ENCODE measurements around the gene ARHGEF5. TPM values are rescaled to one million over a fixed set of nuclear protein-coding genes. Genes with fewer than 3 reads are reported as not detected.

ARHGEF5 gene
- total RNA-seq, 1 donor: 3.2 TPM

DNA sequence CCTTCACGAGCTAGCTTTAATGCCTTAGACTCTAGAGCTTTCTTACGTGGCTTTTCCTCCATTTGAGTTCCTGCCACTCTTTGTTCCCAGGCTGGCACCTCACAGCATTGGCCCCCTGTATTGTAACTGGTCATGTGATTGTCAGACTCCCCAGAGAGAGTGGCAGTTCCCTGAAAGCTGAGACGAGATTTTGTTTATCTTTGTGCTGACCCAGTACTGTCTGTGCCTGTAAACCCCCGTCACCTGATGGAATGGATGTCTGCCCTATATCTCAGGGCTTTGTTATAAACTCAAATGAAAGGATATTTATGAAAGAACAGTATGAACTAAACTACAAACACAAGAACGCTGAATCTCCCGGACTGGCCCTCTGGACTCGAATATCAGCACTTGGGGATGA is 35.3 kb downstream of the ARHGEF5 start:
- DNase-seq (ENCODE audit: low read depth): no peak
- no peak overlapping the region for H3K4me3 ChIP-seq (ENCODE audit: low read depth, low read length)
- TF ChIP-seq, protein P1, sequence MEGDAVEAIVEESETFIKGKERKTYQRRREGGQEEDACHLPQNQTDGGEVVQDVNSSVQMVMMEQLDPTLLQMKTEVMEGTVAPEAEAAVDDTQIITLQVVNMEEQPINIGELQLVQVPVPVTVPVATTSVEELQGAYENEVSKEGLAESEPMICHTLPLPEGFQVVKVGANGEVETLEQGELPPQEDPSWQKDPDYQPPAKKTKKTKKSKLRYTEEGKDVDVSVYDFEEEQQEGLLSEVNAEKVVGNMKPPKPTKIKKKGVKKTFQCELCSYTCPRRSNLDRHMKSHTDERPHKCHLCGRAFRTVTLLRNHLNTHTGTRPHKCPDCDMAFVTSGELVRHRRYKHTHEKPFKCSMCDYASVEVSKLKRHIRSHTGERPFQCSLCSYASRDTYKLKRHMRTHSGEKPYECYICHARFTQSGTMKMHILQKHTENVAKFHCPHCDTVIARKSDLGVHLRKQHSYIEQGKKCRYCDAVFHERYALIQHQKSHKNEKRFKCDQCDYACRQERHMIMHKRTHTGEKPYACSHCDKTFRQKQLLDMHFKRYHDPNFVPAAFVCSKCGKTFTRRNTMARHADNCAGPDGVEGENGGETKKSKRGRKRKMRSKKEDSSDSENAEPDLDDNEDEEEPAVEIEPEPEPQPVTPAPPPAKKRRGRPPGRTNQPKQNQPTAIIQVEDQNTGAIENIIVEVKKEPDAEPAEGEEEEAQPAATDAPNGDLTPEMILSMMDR (IDR thresholded peaks at IDR 0.05; ENCODE audit: insufficient read depth, low read length): no peak

DNA sequence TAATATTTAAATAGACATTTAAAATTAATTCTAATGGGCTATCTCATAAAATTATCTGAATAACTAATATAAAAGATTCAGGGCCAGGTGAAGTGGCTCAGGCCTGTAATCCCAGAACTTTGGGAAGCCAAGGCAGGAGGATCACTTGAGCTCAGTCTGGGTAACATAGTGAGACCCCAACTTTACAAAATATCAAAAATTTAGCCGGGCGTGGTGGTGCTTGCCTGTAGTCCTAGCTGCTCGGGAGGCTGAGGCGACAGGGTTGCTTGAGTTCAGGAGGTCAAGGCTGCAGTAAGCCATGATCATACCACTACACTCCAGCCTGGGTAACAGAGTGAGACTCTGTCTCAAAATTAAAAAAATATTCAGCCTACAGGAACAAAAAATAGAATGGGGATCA is 35.8 kb downstream of the ARHGEF5 start:
- no peak overlapping the region for H3K4me3 ChIP-seq (ENCODE audit: low read depth, low read length)
- no peak for DNase-seq (ENCODE audit: low read depth)
- TF ChIP-seq, protein P1 (IDR thresholded peaks at IDR 0.05; ENCODE audit: insufficient read depth, low read length): no peak

DNA sequence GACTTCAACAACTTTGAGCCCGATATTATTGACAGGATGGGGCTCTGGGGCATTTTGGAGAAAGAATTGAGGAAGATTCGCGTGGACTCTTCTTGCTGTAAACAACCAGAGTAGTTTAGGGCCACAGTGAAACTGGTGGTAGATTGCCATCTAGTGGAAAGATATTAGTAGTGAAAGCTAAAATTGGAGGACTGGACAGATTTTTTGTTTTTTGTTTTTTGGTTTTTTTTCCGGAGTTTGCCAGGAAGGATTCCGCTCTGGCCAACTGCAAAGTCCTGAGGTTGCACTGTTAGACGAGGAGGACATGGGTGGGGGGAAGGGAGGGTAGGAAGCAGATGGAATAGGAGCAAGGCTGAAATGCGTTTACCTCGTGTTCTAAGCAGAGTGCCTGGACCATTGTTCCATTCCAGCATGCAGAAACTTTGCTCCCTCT is 36.6 kb downstream of the ARHGEF5 start:
- DNase-seq (ENCODE audit: low read depth): peak; percentile 78
- H3K4me3 ChIP-seq (ENCODE audit: low read depth, low read length): peak overlapping the region; percentile 34
- TF ChIP-seq, protein P1 (IDR thresholded peaks at IDR 0.05; ENCODE audit: insufficient read depth, low read length): peak; percentile 70

DNA sequence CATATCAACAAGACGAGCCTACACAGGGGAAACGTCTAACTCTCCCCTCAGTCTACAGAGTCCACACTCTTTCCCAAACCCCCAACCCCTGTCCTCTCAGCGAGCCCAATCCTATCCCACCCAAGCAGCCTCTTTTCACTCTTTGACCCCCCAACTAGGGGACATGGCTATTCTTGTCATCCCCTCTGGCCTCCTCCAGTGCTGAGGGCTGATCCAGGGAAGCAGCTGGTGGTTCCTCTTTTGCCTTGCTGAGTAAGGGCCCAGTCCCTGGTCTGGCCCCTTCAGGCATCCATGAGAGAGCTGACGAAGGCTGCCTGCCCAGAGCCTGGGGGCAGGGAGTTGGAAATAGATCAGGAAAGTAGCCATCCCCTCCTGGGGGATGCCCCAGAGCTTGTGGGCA is 41.9 kb downstream of the ARHGEF5 start:
- no peak overlapping the region for H3K4me3 ChIP-seq (ENCODE audit: low read depth, low read length)
- no peak for DNase-seq (ENCODE audit: low read depth)
- TF ChIP-seq, protein P1 (IDR thresholded peaks at IDR 0.05; ENCODE audit: insufficient read depth, low read length): no peak

DNA sequence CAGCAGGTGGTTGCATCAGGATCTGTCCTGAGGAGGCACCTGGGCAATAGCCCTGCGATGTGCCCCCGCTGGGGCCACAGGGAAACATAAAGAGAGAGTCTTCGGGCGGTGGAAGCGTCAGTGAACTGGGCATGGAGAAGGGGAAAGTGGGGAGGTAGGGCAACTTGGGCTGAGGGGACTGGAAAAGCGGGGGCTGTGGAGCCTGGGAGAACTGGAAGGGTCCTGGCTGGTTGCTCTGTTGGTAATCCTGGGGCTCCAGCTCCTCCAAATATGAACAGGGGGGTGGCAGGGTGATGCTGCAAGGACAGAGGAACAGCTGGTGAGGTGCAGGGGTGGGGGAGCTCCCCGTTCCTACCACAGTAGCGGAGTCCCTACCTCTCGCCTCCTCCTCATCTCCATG is 43.1 kb downstream of the ARHGEF5 start:
- DNase-seq (ENCODE audit: low read depth): no peak
- H3K4me3 ChIP-seq (ENCODE audit: low read depth, low read length): no peak overlapping the region

DNA sequence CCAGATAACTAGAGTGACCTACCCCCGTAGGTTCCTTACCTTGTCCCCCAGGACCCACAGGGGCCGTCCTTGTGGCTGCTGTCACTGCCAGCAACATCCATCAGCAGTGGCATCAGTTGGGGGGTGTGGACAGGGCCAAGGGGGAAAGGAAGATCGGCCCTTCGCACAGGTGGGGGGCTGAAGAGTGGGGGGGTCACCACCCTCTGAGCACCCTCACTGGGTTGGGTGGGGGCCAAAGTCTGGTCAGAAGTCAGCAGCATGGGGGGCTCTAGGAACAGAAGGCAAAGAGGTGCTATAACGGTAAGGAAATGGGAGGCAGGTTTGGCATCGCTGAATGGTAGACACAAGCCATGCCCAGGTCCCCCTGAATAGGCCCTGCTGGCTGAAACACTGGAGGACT is 43.7 kb downstream of the ARHGEF5 start:
- no peak overlapping the region for H3K4me3 ChIP-seq (ENCODE audit: low read depth, low read length)
- no peak for DNase-seq (ENCODE audit: low read depth)
- TF ChIP-seq, protein P1 (IDR thresholded peaks at IDR 0.05; ENCODE audit: insufficient read depth, low read length): no peak

More for the DNA sequence above, 43.1 kb downstream of the ARHGEF5 start:
- TF ChIP-seq, protein P1 (IDR thresholded peaks at IDR 0.05; ENCODE audit: insufficient read depth, low read length): no peak

DNA sequence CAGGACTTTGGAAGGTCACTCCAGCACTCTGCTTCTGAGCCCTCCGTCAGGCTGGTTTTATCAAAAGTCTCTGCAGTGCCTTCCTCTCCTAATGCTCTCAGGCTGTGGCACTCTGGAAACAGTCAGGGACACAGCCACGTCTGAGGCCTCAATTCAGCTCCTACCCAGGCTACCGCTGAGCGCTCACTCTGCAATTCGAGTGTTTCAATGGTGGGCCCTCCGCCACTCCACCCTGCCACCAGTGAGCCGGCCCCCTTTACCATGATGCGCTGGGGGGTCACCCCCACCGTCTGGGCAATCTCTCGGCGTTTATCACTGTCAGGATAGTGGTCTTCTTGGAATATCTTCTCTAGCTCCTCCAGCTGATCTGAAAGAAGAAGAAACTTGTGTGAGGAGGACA is 44.7 kb downstream of the ARHGEF5 start:
- no peak overlapping the region for H3K4me3 ChIP-seq (ENCODE audit: low read depth, low read length)
- TF ChIP-seq, protein P1 (IDR thresholded peaks at IDR 0.05; ENCODE audit: insufficient read depth, low read length): no peak
- no peak for DNase-seq (ENCODE audit: low read depth)

Measured in fibroblast of the aortic adventitia (primary cell).